Measurements from ENCODE around the gene ITPR1.

- TF ChIP-seq CTCF (IDR thresholded peaks at IDR 0.05) (no peak), POLR2A (IDR thresholded peaks at IDR 0.05) (no peak)
These were observed 59.7 kb downstream of the ITPR1 start for GRCh38 chr3:4552811-4553210.
